GM20431 (cell line): ENCODE results near the gene SCRT2.

ENCODE experiments used
- in situ Hi-C: fragments of 300-500 bp; cut with MseI, MboI; formaldehyde crosslinking; loops from one replicate; pipeline ENCODE4 v1.15.0; 2020; ENCODE audit warnings: low sequenced_read_pairs; ENCODE audit not compliant: unreplicated experiment

Gene SCRT2

DNA sequence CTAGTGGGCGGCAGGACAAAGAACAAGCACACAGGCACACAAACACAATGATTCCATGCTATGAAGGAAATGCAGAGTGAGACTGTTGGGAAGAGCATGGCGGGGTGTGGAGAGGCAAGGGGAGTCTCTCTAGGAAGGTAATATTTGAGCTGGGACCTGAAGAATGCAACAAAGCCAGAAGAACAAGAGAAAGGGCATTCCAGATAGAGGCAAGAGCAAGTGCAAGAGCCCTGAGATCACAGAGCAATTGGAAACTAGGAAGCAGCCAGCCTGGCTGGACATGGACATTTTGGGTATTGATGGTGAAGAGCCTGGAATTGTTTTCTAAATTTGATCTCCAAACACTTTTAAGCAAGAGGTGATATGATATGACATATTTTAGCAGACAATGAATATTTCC is 38.0 kb downstream of the SCRT2 start:
- in situ Hi-C loops: no loop called here

- in situ Hi-C loops: no loop called here
These were observed 39.7 kb downstream of the SCRT2 start for GRCh38 chr20:635893-636338.

DNA sequence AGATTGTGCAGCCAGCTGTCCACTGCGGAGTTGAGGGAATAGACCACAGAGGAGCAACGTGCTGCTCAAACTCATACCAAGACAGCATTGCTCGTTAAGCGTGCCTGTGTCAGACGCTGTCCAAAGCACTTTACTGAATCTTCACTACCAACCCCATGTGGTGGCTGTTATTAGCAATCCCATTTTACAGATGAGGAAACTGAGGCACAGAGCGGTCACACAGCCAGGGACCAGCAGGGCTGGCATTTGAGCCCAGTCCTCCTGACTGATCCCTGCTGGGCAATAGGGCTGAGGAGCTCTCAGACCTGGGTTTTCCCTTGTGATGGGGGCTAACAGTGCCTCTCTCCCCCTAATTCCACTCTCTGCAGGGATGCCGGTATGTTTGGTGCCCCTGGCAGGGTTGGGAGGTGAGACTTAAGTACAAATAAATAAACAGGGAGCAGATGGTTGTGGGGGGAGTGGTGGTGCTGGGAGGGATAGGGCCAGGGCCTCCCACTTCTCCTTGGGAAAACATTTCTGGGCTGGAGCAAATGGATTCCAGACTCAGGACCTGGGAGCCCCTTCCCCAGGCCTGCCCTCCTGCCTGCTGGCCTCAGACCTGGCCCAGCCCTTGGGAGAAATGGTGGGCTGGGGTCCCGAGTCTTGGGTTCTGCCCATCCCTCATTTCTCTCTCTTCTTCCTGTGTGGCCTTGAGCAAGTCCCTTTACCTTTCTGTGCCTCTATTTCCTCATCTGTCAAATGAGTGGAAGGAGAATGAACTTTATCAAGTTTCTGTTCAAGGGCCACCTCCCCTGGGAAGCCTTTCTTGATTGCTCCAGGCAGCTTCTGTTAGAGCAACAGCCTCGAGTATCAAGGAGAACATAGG is 40.3 kb downstream of the SCRT2 start:
- in situ Hi-C loops: no loop called here

- in situ Hi-C loops: no loop called here
These were observed 41.3 kb downstream of the SCRT2 start for GRCh38 chr20:634148-634925.

DNA sequence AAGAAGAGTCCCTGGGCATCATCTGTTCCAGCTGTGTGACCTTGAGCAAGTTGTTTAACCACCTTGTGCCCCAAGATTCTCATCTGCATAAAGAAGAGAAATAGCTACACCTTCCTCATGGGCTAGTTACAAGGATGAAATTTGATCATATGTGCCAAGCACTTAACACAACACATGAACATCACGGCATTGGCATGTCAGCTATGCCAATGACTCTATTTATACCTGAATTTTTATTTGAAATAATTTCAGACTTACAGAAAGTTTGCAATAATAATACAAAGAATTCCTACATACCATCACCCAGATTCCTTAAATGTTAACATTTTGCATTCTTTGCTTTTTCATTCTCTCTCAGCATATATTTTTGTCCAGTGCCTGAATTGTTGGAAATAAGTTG is 44.5 kb downstream of the SCRT2 start:
- in situ Hi-C loops: no loop called here

DNA sequence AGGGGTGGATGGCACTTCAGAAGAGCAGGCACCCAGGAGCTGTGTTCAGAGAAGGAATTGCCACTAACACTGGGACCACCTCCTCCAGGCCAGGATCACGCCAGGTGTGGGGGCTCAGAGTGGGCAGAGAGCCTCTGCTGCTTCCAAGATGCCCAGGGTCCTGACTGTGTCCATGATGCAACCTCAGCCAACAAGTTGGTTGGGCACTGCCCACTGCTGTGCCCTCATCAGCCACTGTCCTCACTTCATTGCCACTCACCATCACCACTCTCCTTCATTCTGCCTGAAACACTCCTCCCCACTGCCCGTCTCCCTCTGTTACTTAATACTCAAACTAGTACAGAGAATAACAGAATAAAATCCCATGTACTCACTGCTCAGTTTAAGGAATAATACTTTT is 49.0 kb downstream of the SCRT2 start:
- in situ Hi-C loops: no loop called here

DNA sequence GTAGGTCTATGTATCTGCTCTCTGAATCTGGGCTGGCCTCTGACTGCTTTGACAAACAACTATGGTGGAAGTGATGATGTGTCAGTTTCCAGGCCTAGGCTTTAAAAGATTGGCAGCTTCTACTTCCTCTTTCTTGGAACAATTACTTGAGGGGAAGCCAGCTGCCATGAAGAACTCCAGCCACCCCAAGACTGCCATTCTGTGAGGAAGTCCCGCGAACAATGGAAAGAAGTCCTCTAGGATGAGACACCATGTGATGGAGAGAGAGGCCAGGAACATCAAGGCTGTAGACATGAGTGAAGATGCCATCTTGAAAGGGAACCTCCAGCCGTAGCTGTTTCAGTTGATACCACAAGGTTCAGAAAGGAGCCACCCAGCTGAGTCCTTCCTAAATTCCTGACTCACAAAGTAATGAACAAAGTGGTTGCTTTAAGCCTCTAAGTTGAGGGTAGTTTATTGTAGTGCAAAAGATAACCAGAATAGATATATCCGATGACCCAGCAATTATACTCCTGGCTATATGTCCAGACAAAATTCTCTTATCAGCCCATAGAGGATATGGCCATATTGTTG is 50.2 kb downstream of the SCRT2 start:
- in situ Hi-C loops: no loop called here

- in situ Hi-C loops: no loop called here
These were observed 51.9 kb downstream of the SCRT2 start for GRCh38 chr20:623704-624103.

DNA sequence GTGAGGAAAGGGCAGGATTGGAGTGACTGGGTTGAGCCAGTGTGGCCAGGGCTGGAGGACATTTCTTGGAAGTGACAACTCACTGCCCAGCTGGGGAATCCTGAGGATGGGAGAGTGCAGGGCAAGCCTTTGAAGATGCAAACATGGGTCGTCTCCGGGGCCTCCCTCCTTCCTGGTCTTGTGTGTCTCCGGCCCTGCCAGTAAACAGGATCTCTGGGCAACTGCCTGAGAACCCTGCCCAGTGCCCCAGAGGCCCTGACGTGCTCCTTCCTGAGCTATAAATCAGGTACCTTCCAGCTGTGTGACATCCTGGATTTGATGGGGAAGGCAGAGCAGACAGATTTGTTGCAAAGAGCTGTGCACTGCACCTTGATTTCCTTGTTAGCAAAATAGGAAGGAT is 52.6 kb downstream of the SCRT2 start:
- in situ Hi-C loops: no loop called here

DNA sequence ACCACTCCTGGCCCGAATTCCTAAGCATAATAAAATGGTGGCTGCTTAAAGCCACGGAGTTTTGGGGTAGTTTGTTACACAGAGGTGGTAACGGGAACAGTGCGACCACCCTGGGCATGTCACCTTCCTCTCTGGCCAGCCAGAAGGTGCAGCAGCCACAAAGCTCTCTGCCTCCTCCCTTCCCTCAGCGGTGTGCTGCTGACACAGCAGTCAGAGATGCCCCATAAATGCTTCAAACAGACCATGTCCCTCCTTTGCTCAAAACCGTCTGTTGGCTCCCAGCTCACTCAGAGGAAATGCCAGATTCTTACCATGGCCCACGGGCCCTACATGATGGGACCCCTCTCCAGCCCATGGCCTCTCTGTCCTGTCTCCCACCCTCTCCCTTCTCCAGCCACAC is 53.4 kb downstream of the SCRT2 start:
- in situ Hi-C loops: no loop called here

GRCh38 chr20:621125-621756 is 54.4 kb downstream of the SCRT2 start:
- in situ Hi-C loops: no loop called here

DNA sequence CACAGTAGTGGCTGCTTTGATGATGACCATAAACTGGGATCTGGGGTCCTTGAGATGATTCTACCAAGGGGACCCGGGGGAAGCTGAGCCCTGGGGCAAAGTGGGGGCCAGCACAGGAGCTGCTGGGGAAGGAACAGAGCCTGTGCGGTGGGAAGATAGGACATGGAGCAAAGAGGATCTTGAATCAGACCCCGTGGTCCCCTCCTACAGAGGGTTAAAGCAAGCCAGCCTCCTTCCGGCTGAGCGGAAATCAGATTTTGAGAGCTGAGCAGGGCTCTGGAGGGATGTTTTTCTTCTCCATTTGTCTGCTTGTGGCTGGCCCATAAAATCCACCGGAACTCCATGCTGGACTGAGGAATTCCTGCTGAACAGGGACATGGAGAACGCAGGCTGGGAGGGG is 55.4 kb downstream of the SCRT2 start:
- in situ Hi-C loops: no loop called here

- in situ Hi-C loops: no loop called here
These were observed 56.6 kb downstream of the SCRT2 start for GRCh38 chr20:618980-619379.

DNA sequence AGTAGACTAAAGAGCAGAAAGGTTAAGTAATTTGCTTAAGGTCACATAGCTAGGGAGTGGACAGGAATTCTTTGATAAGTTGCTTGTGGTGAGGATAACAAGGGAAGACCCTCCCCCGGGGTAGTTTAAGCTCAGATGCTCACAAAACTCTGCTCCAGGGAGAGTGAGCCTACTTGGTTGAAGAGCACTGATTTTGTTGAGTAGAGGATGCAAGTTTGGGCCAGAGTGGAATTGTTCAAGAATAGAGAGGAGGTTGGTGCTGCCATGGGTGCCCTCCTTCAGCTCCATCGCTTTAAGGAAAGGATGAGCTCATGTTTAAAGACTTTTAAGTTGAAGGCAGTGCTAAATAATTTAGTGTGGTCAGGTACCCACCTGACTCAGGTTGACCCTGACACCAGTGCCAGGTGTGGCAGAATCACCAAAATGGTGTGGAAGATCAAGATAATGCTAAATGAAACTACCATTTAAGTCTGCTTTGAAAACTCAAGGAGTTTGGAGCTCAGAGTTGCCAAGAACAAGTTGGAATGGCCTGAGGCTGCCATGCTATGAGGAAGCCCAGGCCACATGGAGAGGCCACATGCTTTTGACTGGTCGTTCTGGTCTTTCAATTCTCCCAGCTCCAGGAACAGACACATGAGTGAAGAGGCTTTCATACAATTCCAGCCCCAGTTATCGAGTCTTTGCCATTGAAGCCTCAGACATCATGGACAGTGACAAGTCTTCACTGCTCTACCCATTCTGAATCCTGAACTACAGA is 57.5 kb downstream of the SCRT2 start:
- in situ Hi-C loops: no loop called here

GRCh38 chr20:615514-615913 is 60.1 kb downstream of the SCRT2 start:
- in situ Hi-C loops: no loop called here

DNA sequence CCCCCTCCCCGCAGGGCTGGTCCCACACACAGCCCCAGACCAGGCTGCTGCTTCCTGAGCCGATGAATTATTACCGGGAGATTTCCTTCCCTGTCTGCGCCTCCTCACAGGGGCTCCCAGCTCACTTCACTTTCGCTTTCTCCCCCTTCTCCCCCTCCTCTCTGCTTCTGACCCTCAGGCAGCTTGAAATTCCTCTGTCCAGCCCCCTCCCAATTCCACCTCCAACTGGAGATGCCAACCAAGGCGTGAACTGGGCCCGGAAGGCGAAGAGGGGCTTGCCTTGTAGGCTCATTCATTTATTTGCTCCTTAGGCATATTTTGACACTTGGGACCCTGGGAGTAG is 63.8 kb downstream of the SCRT2 start:
- in situ Hi-C loops: no loop called here
